ENCODE results near the gene NLRP6.

The NLRP6 gene

GRCh38 chr11:292211-293121, 14.3 kb downstream of the NLRP6 start:
- FAIRE-seq = no peak
- no peak for DNase-seq (ENCODE audit: low spot score)

- no peak for DNase-seq (ENCODE audit: low spot score)
- FAIRE-seq = no peak
These were observed 15.2 kb downstream of the NLRP6 start for GRCh38 chr11:293271-293851.

- DNase-seq (ENCODE audit: low spot score) (no peak), FAIRE-seq (no peak)
These were observed 15.8 kb downstream of the NLRP6 start for GRCh38 chr11:293852-294661.

GRCh38 chr11:294780-295179, 16.6 kb downstream of the NLRP6 start:
- DNase-seq (ENCODE audit: low spot score) = no peak
- FAIRE-seq = no peak

GRCh38 chr11:295351-296170, 17.4 kb downstream of the NLRP6 start:
- FAIRE-seq = no peak

GRCh38 chr11:296171-297050, 18.2 kb downstream of the NLRP6 start:
- FAIRE-seq (no peak), DNase-seq (ENCODE audit: low spot score) (no peak)

More at GRCh38 chr11:295351-296170, 17.4 kb downstream of the NLRP6 start:
- no peak for DNase-seq (ENCODE audit: low spot score)

- no peak for DNase-seq (ENCODE audit: low spot score)
- no peak for FAIRE-seq
These were observed 18.9 kb downstream of the NLRP6 start for GRCh38 chr11:297051-297585.

- FAIRE-seq (no peak), DNase-seq (ENCODE audit: low spot score) (no peak)
These were observed 19.6 kb downstream of the NLRP6 start for GRCh38 chr11:297586-298405.

GRCh38 chr11:298406-299065, 20.3 kb downstream of the NLRP6 start:
- no peak for DNase-seq (ENCODE audit: low spot score)
- no peak for FAIRE-seq

GRCh38 chr11:299081-299891, 21.1 kb downstream of the NLRP6 start, which contains the start of gene IFITM5:
Gene IFITM5 (minus strand): TSS chr11:299526. CDS start chr11:299490, 36 bp downstream.
- DNase-seq (ENCODE audit: low spot score) (no peak), FAIRE-seq (no peak)

GRCh38 chr11:299951-300735, 21.9 kb downstream of the NLRP6 start:
- DNase-seq (ENCODE audit: low spot score) (no peak), FAIRE-seq (no peak)

GRCh38 chr11:303363-303762, 25.2 kb downstream of the NLRP6 start:
- DNase-seq (ENCODE audit: low spot score) (no peak), FAIRE-seq (no peak)

- DNase-seq (ENCODE audit: low spot score) = no peak
- no peak for FAIRE-seq
These were observed 25.9 kb downstream of the NLRP6 start for GRCh38 chr11:304061-304506.

GRCh38 chr11:304915-305843, 27.0 kb downstream of the NLRP6 start:
- FAIRE-seq (no peak), DNase-seq (ENCODE audit: low spot score) (peak; percentile 55)

- FAIRE-seq (no peak), DNase-seq (ENCODE audit: low spot score) (no peak)
These were observed 27.6 kb downstream of the NLRP6 start for GRCh38 chr11:305844-306211.

Measured in urothelium cell line (cell line).